Stimulated activated CD4-positive, alpha-beta T cell treated with anti-CD3 and anti-CD28 coated beads, TNF-alpha, amount 100 ng/mL, for 24 hours (primary cell): ENCODE results near the gene NPSR1.
"Not testable (repeated sequence)": the region's sequence is repeated elsewhere in the genome, so short reads cannot be mapped to it uniquely, and the experiment has no call there.

ENCODE experiments used
- DNase-seq, 3 experiments: peaks; one replicate each; pipeline ENCODE4 v3.0.0-alpha.2; 2020; ENCODE audit warnings: low read depth in 3 of 3

Gene NPSR1

GRCh38 chr7:34758111-34758601 is 100.1 kb downstream of the NPSR1 start:
- DNase-seq = no peak

- no peak for DNase-seq
These were observed 101.6 kb downstream of the NPSR1 start for GRCh38 chr7:34759477-34760125.

- DNase-seq = no peak
These were observed 102.3 kb downstream of the NPSR1 start for GRCh38 chr7:34760271-34760670.

GRCh38 chr7:34761206-34761605 is 103.2 kb downstream of the NPSR1 start:
- no peak for DNase-seq

- no peak for DNase-seq
These were observed 103.6 kb downstream of the NPSR1 start for GRCh38 chr7:34761627-34762026.

- DNase-seq = no peak
These were observed 104.7 kb downstream of the NPSR1 start for GRCh38 chr7:34762764-34763163.

GRCh38 chr7:34772296-34772938 is 114.4 kb downstream of the NPSR1 start:
- DNase-seq = no peak

GRCh38 chr7:34776748-34777358 is 118.8 kb downstream of the NPSR1 start:
- no peak for DNase-seq

- no peak for DNase-seq
These were observed 122.5 kb downstream of the NPSR1 start for GRCh38 chr7:34780546-34780945.

- DNase-seq = no peak
These were observed 129.6 kb downstream of the NPSR1 start for GRCh38 chr7:34787586-34787985.

GRCh38 chr7:34806831-34807230 is 148.8 kb downstream of the NPSR1 start:
- no peak for DNase-seq

GRCh38 chr7:34807548-34808340 is 149.7 kb downstream of the NPSR1 start:
- no peak for DNase-seq

GRCh38 chr7:34814203-34814842 is 156.3 kb downstream of the NPSR1 start:
- DNase-seq = not testable (repeated sequence)

GRCh38 chr7:34821932-34822558 is 164.0 kb downstream of the NPSR1 start:
- DNase-seq = no peak

GRCh38 chr7:34823650-34824258 is 165.7 kb downstream of the NPSR1 start:
- DNase-seq = peak; percentile 12 to 52 (median 15)

- DNase-seq = no peak
These were observed 167.2 kb downstream of the NPSR1 start for GRCh38 chr7:34825221-34825620.

GRCh38 chr7:34830390-34830789 is 172.4 kb downstream of the NPSR1 start:
- no peak for DNase-seq

GRCh38 chr7:34831436-34831835 is 173.4 kb downstream of the NPSR1 start:
- DNase-seq = no peak

GRCh38 chr7:34832020-34832419 is 174.0 kb downstream of the NPSR1 start:
- DNase-seq = no peak

- no peak for DNase-seq
These were observed 178.0 kb downstream of the NPSR1 start for GRCh38 chr7:34835901-34836600.
